WTC11 (cell line): ENCODE results near the gene PIGK.

Experiments used
- CREM ChIP-seq: sonication (generic); formaldehyde crosslinking; IDR thresholded peaks from 2 replicates; pipeline ENCODE4 v1.8.1; 2022; ENCODE audit warnings: mild to moderate bottlenecking, missing genetic modification reagents, moderate library complexity
- NFE2L1 ChIP-seq: sonication (generic); formaldehyde crosslinking; IDR thresholded peaks from 2 replicates; pipeline ENCODE4 v1.8.1; 2023; ENCODE audit warnings: missing genetic modification reagents
- NFYB ChIP-seq: sonication (generic); formaldehyde crosslinking; conservative IDR thresholded peaks from 2 replicates; pipeline ENCODE4 v1.8.0; 2022; ENCODE audit warnings: low read depth, missing genetic modification reagents
- NR2C2 ChIP-seq: sonication (generic); formaldehyde crosslinking; IDR thresholded peaks from 2 replicates; pipeline ENCODE4 v1.8.0; 2022; ENCODE audit warnings: mild to moderate bottlenecking, missing genetic modification reagents
- RELA ChIP-seq: sonication (generic); formaldehyde crosslinking; IDR thresholded peaks from 2 replicates; pipeline ENCODE4 v1.8.1; 2022; ENCODE audit warnings: missing genetic modification reagents, mild to moderate bottlenecking, borderline replicate concordance
- TF ChIP-seq, protein P1 (sequence below): fragments of 200-600 bp; IDR thresholded peaks from 2 replicates; pipeline ENCODE4 v1.8.0; 2022; ENCODE audit warnings: antibody characterized with exemption
- TF ChIP-seq, protein P2 (sequence below): sonication (generic); formaldehyde crosslinking; IDR thresholded peaks from 2 replicates; pipeline ENCODE4 v1.8.1; 2023; ENCODE audit warnings: mild to moderate bottlenecking, missing genetic modification reagents, moderate library complexity
- TF ChIP-seq, protein P3 (sequence below): fragments of 250-450 bp; sonication (Bioruptor Pico); IDR thresholded peaks from 2 replicates; pipeline ENCODE4 v1.9.0; 2021; ENCODE audit warnings: mild to moderate bottlenecking, borderline replicate concordance
- TF ChIP-seq, protein P4 (sequence below): sonication (generic); formaldehyde crosslinking; IDR thresholded peaks from 2 replicates; pipeline ENCODE4 v1.8.0; 2023; ENCODE audit warnings: missing genetic modification reagents
- TF ChIP-seq, protein P5 (sequence below): sonication (generic); formaldehyde crosslinking; IDR thresholded peaks from 2 replicates; pipeline ENCODE4 v1.8.1; 2022; ENCODE audit warnings: mild to moderate bottlenecking, moderate library complexity, missing genetic modification reagents
- TF ChIP-seq, protein P6 (sequence below): sonication (generic); formaldehyde crosslinking; IDR thresholded peaks from 2 replicates; pipeline ENCODE4 v1.8.0; 2022; ENCODE audit warnings: mild to moderate bottlenecking, missing genetic modification reagents
- TF ChIP-seq, protein P7 (sequence below): sonication (generic); formaldehyde crosslinking; IDR thresholded peaks from 2 replicates; pipeline ENCODE4 v1.8.1; 2022; ENCODE audit warnings: missing genetic modification reagents, borderline replicate concordance

DNA sequence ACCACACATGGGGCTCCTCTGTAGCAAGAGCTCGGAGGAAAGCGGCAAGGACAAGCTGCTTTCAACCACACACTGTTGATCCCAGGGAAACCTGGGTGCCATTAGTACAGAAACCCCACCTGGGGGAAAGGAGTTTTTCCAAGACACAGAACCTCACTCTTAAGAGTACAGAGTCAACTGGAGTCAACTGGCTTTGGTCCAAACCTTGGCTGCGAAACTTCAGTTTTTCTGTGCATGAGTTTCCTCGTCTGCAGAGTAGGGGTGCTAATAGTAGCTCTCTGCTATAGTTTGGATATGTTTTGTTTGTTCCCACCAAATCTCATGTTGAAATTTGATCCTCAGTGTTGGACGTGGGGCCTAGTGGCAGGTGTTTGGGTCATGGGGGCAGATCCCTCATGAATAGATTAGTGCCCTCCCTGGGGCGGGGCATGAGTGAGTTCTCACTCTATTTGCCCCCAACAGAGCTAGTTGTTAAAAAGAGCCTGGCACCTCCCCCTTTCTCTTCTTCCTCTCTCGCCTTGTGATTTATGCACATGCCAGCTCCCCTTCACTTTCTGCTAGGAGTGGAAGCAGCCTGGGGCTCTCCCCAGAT lies 161.1 kb downstream of the PIGK start:
- TF ChIP-seq, protein P1, sequence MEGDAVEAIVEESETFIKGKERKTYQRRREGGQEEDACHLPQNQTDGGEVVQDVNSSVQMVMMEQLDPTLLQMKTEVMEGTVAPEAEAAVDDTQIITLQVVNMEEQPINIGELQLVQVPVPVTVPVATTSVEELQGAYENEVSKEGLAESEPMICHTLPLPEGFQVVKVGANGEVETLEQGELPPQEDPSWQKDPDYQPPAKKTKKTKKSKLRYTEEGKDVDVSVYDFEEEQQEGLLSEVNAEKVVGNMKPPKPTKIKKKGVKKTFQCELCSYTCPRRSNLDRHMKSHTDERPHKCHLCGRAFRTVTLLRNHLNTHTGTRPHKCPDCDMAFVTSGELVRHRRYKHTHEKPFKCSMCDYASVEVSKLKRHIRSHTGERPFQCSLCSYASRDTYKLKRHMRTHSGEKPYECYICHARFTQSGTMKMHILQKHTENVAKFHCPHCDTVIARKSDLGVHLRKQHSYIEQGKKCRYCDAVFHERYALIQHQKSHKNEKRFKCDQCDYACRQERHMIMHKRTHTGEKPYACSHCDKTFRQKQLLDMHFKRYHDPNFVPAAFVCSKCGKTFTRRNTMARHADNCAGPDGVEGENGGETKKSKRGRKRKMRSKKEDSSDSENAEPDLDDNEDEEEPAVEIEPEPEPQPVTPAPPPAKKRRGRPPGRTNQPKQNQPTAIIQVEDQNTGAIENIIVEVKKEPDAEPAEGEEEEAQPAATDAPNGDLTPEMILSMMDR = no peak
- TF ChIP-seq NFE2L1 (CRISPR knock-in tag) = no peak
- TF ChIP-seq, protein P2, sequence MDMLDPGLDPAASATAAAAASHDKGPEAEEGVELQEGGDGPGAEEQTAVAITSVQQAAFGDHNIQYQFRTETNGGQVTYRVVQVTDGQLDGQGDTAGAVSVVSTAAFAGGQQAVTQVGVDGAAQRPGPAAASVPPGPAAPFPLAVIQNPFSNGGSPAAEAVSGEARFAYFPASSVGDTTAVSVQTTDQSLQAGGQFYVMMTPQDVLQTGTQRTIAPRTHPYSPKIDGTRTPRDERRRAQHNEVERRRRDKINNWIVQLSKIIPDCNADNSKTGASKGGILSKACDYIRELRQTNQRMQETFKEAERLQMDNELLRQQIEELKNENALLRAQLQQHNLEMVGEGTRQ = no peak
- TF ChIP-seq, protein P3, sequence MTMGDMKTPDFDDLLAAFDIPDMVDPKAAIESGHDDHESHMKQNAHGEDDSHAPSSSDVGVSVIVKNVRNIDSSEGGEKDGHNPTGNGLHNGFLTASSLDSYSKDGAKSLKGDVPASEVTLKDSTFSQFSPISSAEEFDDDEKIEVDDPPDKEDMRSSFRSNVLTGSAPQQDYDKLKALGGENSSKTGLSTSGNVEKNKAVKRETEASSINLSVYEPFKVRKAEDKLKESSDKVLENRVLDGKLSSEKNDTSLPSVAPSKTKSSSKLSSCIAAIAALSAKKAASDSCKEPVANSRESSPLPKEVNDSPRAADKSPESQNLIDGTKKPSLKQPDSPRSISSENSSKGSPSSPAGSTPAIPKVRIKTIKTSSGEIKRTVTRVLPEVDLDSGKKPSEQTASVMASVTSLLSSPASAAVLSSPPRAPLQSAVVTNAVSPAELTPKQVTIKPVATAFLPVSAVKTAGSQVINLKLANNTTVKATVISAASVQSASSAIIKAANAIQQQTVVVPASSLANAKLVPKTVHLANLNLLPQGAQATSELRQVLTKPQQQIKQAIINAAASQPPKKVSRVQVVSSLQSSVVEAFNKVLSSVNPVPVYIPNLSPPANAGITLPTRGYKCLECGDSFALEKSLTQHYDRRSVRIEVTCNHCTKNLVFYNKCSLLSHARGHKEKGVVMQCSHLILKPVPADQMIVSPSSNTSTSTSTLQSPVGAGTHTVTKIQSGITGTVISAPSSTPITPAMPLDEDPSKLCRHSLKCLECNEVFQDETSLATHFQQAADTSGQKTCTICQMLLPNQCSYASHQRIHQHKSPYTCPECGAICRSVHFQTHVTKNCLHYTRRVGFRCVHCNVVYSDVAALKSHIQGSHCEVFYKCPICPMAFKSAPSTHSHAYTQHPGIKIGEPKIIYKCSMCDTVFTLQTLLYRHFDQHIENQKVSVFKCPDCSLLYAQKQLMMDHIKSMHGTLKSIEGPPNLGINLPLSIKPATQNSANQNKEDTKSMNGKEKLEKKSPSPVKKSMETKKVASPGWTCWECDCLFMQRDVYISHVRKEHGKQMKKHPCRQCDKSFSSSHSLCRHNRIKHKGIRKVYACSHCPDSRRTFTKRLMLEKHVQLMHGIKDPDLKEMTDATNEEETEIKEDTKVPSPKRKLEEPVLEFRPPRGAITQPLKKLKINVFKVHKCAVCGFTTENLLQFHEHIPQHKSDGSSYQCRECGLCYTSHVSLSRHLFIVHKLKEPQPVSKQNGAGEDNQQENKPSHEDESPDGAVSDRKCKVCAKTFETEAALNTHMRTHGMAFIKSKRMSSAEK (CRISPR knock-in tag) = no peak
- TF ChIP-seq CREM (CRISPR knock-in tag) = no peak
- TF ChIP-seq, protein P4, sequence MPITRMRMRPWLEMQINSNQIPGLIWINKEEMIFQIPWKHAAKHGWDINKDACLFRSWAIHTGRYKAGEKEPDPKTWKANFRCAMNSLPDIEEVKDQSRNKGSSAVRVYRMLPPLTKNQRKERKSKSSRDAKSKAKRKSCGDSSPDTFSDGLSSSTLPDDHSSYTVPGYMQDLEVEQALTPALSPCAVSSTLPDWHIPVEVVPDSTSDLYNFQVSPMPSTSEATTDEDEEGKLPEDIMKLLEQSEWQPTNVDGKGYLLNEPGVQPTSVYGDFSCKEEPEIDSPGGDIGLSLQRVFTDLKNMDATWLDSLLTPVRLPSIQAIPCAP = no peak
- TF ChIP-seq, protein P5, sequence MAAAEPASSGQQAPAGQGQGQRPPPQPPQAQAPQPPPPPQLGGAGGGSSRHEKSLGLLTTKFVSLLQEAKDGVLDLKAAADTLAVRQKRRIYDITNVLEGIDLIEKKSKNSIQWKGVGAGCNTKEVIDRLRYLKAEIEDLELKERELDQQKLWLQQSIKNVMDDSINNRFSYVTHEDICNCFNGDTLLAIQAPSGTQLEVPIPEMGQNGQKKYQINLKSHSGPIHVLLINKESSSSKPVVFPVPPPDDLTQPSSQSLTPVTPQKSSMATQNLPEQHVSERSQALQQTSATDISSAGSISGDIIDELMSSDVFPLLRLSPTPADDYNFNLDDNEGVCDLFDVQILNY (CRISPR knock-in tag) = no peak
- TF ChIP-seq NFYB = no peak
- TF ChIP-seq, protein P6, sequence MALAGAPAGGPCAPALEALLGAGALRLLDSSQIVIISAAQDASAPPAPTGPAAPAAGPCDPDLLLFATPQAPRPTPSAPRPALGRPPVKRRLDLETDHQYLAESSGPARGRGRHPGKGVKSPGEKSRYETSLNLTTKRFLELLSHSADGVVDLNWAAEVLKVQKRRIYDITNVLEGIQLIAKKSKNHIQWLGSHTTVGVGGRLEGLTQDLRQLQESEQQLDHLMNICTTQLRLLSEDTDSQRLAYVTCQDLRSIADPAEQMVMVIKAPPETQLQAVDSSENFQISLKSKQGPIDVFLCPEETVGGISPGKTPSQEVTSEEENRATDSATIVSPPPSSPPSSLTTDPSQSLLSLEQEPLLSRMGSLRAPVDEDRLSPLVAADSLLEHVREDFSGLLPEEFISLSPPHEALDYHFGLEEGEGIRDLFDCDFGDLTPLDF (CRISPR knock-in tag) = no peak
- TF ChIP-seq, protein P7, sequence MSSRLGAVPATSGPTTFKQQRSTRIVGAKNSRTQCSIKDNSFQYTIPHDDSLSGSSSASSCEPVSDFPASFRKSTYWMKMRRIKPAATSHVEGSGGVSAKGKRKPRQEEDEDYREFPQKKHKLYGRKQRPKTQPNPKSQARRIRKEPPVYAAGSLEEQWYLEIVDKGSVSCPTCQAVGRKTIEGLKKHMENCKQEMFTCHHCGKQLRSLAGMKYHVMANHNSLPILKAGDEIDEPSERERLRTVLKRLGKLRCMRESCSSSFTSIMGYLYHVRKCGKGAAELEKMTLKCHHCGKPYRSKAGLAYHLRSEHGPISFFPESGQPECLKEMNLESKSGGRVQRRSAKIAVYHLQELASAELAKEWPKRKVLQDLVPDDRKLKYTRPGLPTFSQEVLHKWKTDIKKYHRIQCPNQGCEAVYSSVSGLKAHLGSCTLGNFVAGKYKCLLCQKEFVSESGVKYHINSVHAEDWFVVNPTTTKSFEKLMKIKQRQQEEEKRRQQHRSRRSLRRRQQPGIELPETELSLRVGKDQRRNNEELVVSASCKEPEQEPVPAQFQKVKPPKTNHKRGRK = no peak
- no peak for TF ChIP-seq RELA
- no peak for TF ChIP-seq NR2C2 (CRISPR knock-in tag)
